DOHH2 (cell line): ENCODE results near the gene KCNE3.

Experiments
- H3F3A ChIP-seq: fragments of 200-600 bp; sonication (generic), shearing (Covaris generic); 2 replicates; pipeline ENCODE4 v1.6.0; 2016; ENCODE audit warnings: antibody characterized with exemption, mild to moderate bottlenecking; ENCODE audit not compliant: control insufficient read depth, insufficient read depth
- H3K27ac ChIP-seq: fragments of 200-600 bp; sonication (generic); 2 replicates; pipeline ENCODE4 v1.5.1; 2014; ENCODE audit warnings: low read depth, mild to moderate bottlenecking, low read length, moderate library complexity
- H3K27me3 ChIP-seq: fragments of 200-600 bp; sonication (generic); 2 replicates; pipeline ENCODE4 v1.6.1; 2014; ENCODE audit warnings: mild to moderate bottlenecking, low read length, mixed read lengths; ENCODE audit not compliant: control insufficient read depth
- H3K36me3 ChIP-seq: fragments of 200-600 bp; sonication (generic); 2 replicates; pipeline ENCODE4 v1.6.1; 2014; ENCODE audit warnings: mild to moderate bottlenecking, low read length, moderate library complexity, mixed read lengths; ENCODE audit not compliant: control insufficient read depth
- H3K4me1 ChIP-seq: fragments of 200-600 bp; sonication (generic); 2 replicates; pipeline ENCODE4 v1.6.1; 2014; ENCODE audit warnings: mild to moderate bottlenecking, low read length, mixed read lengths; ENCODE audit not compliant: control insufficient read depth
- H3K4me2 ChIP-seq: fragments of 200-600 bp; sonication (generic); 2 replicates; pipeline ENCODE4 v1.6.0; 2014; ENCODE audit warnings: mild to moderate bottlenecking, low read length, moderate library complexity
- H3K4me3 ChIP-seq: fragments of 200-600 bp; sonication (generic); 2 replicates; pipeline ENCODE4 v1.5.1; 2014; ENCODE audit warnings: mild to moderate bottlenecking, low read length, mixed read lengths
- H3K79me2 ChIP-seq: fragments of 200-600 bp; sonication (generic); 2 replicates; pipeline ENCODE4 v1.6.1; 2014; ENCODE audit warnings: mild to moderate bottlenecking, low read length, mixed read lengths; ENCODE audit not compliant: control insufficient read depth
- H3K9me2 ChIP-seq: fragments of 200-600 bp; sonication (generic); replicated peaks from 2 replicates; pipeline ENCODE4 v1.6.1; 2014; ENCODE audit warnings: mild to moderate bottlenecking, low read length, mixed read lengths; ENCODE audit not compliant: control insufficient read depth
- H3K9me3 ChIP-seq: fragments of 200-600 bp; sonication (generic); 2 replicates; pipeline ENCODE4 v1.6.1; 2014; ENCODE audit warnings: antibody characterized with exemption, low read length, mixed read lengths; ENCODE audit not compliant: control insufficient read depth, insufficient read depth
- H4K20me1 ChIP-seq: fragments of 200-600 bp; sonication (generic); 2 replicates; pipeline ENCODE4 v1.6.0; 2014; ENCODE audit warnings: low read depth, mild to moderate bottlenecking, antibody characterized with exemption, low read length, moderate library complexity; ENCODE audit not compliant: control insufficient read depth, insufficient read depth
- EZH2phosphoT487 ChIP-seq: fragments of 200-600 bp; sonication (generic); IDR thresholded peaks from 2 replicates; pipeline ENCODE4 v1.6.1; 2017; ENCODE audit warnings: borderline replicate concordance, mild to moderate bottlenecking, antibody characterized with exemption, low read length, moderate library complexity, mixed read lengths
- TF ChIP-seq, protein P1 (sequence below): fragments of 200-600 bp; sonication (generic); IDR thresholded peaks from one replicate; pipeline ENCODE4 v1.5.1; 2014; ENCODE audit warnings: antibody characterized with exemption, mild to moderate bottlenecking, low read depth, low read length; ENCODE audit not compliant: poor library complexity, severe bottlenecking

KCNE3 gene

DNA sequence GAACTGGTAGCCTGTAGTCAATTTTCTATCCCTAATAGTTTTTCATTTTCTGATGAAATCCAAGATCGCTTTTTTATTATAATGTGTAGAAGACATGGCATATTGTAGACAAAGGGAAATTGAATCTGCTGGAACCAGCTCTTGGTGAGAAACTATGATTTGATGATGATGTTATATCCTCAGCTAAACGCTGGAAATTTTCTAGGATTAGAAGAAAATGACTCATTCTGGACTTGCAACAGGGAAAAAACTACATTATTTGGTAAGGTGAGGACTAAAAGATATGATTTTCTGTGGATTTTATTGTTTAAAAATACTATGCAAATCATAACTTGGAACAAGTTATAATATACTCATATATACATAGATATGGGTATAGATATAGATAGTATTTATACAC, 55.0 kb downstream of the KCNE3 start:
- no peaks in the 10 kb centered on the region for H3K36me3 ChIP-seq
- no peaks in the 10 kb centered on the region for H3K79me2 ChIP-seq
- no peak overlapping the region for H3K27ac ChIP-seq
- no peaks in the 10 kb centered on the region for H3K9me3 ChIP-seq
- no peaks in the 10 kb centered on the region for H3F3A ChIP-seq
- H3K4me2 ChIP-seq = no peak overlapping the region
- TF ChIP-seq, protein P1, sequence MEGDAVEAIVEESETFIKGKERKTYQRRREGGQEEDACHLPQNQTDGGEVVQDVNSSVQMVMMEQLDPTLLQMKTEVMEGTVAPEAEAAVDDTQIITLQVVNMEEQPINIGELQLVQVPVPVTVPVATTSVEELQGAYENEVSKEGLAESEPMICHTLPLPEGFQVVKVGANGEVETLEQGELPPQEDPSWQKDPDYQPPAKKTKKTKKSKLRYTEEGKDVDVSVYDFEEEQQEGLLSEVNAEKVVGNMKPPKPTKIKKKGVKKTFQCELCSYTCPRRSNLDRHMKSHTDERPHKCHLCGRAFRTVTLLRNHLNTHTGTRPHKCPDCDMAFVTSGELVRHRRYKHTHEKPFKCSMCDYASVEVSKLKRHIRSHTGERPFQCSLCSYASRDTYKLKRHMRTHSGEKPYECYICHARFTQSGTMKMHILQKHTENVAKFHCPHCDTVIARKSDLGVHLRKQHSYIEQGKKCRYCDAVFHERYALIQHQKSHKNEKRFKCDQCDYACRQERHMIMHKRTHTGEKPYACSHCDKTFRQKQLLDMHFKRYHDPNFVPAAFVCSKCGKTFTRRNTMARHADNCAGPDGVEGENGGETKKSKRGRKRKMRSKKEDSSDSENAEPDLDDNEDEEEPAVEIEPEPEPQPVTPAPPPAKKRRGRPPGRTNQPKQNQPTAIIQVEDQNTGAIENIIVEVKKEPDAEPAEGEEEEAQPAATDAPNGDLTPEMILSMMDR = no peak
- no peak for TF ChIP-seq EZH2phosphoT487
- H3K9me2 ChIP-seq = no peaks in the 10 kb centered on the region
- H4K20me1 ChIP-seq = no peaks in the 10 kb centered on the region
- peaks cover 14% of the 10 kb centered on the region for H3K27me3 ChIP-seq
- no peaks in the 10 kb centered on the region for H3K4me1 ChIP-seq
- H3K4me3 ChIP-seq = no peak overlapping the region

DNA sequence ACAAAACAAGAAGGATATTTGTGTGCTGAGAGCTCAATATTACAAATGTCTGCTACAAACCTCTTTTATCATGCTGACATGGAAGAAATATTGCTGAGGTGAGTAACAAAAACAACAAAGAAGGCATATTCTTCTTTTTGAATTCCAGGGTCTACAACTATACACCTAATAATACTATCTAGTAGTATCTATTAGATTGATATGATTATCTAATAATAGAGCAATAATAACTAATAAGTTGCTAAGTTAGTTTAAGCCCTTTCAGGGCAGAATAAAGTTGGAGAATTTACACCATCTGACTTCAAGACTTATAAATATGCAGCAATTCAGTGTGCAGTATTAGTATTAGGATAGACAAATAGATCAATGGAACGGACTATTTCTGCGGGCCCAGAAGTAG, 57.7 kb downstream of the KCNE3 start:
- Histone ChIP-seq H3F3A (no peaks in the 10 kb centered on the region), H3K9me2 (no peaks in the 10 kb centered on the region), H3K9me3 (no peaks in the 10 kb centered on the region), H3K79me2 (no peaks in the 10 kb centered on the region), H3K36me3 (no peaks in the 10 kb centered on the region), H3K27ac (no peak overlapping the region), H3K27me3 (peaks cover 16% of the 10 kb centered on the region), H4K20me1 (no peaks in the 10 kb centered on the region), H3K4me3 (no peak overlapping the region), H3K4me2 (no peak overlapping the region), H3K4me1 (no peaks in the 10 kb centered on the region)
- TF ChIP-seq EZH2phosphoT487 = no peak
